ENCODE measurements around the gene JAG2.
"Not testable (repeated sequence)": the region's sequence is repeated elsewhere in the genome, so short reads cannot be mapped to it uniquely, and the experiment has no call there.

JAG2 gene

GRCh38 chr14:105117710-105118385 is 50.7 kb downstream of the JAG2 start:
- DNase-seq (ENCODE audit: low read depth in 2 of 2): no peak

GRCh38 chr14:105117257-105117646 is 51.3 kb downstream of the JAG2 start:
- DNase-seq (ENCODE audit: low read depth in 2 of 2): no peak

GRCh38 chr14:105116451-105117256 is 51.9 kb downstream of the JAG2 start:
- DNase-seq (ENCODE audit: low read depth in 2 of 2): no peak

GRCh38 chr14:105109243-105109642 is 59.3 kb downstream of the JAG2 start:
- DNase-seq (ENCODE audit: low read depth in 2 of 2): not testable (repeated sequence)

- DNase-seq (ENCODE audit: low read depth in 2 of 2): no peak
Measured at GRCh38 chr14:105108516-105108864, 60.1 kb downstream of the JAG2 start.

- DNase-seq (ENCODE audit: low read depth in 2 of 2): no peak
Measured at GRCh38 chr14:105107781-105108515, 60.6 kb downstream of the JAG2 start.

- no peak for DNase-seq (ENCODE audit: low read depth in 2 of 2)
Measured at GRCh38 chr14:105107351-105107750, 61.2 kb downstream of the JAG2 start.

GRCh38 chr14:105105158-105105557 is 63.4 kb downstream of the JAG2 start:
- DNase-seq (ENCODE audit: low read depth in 2 of 2): no peak

- DNase-seq (ENCODE audit: low read depth in 2 of 2): no peak
Measured at GRCh38 chr14:105102893-105103292, 65.7 kb downstream of the JAG2 start.

- DNase-seq (ENCODE audit: low read depth in 2 of 2): no peak
Measured at GRCh38 chr14:105102361-105102870, 66.2 kb downstream of the JAG2 start.

- DNase-seq (ENCODE audit: low read depth in 2 of 2): no peak
Measured at GRCh38 chr14:105100910-105101309, 67.7 kb downstream of the JAG2 start.

GRCh38 chr14:105099778-105100177 is 68.8 kb downstream of the JAG2 start:
- DNase-seq (ENCODE audit: low read depth in 2 of 2): no peak

GRCh38 chr14:105098316-105098715 is 70.3 kb downstream of the JAG2 start:
- no peak for DNase-seq (ENCODE audit: low read depth in 2 of 2)

- no peak for DNase-seq (ENCODE audit: low read depth in 2 of 2)
Measured at GRCh38 chr14:105097794-105098127, 70.8 kb downstream of the JAG2 start.

GRCh38 chr14:105096206-105096875 is 72.2 kb downstream of the JAG2 start:
- no peak for DNase-seq (ENCODE audit: low read depth in 2 of 2)

- DNase-seq (ENCODE audit: low read depth in 2 of 2): no peak
Measured at GRCh38 chr14:105095236-105095805, 73.3 kb downstream of the JAG2 start.

- DNase-seq (ENCODE audit: low read depth in 2 of 2): no peak
Measured at GRCh38 chr14:105094193-105094907, 74.2 kb downstream of the JAG2 start.

- peak; percentile 59 to 62 for DNase-seq (ENCODE audit: low read depth in 2 of 2)
Measured at GRCh38 chr14:105093431-105094192, 75.0 kb downstream of the JAG2 start.

GRCh38 chr14:105093038-105093430 is 75.5 kb downstream of the JAG2 start:
- DNase-seq (ENCODE audit: low read depth in 2 of 2): no peak

All from fibroblast of skin of left quadriceps (primary cell).